ENCODE measurements around the gene POLD2.

GRCh38 chr7:44099669-44100068 lies 23.7 kb downstream of the POLD2 start:
- no peak for TF ChIP-seq CTCF (IDR thresholded peaks at IDR 0.05; ENCODE audit: low read depth, low read length, poor library complexity, severe bottlenecking)
- no peak for TF ChIP-seq EZH2phosphoT487 (IDR thresholded peaks at IDR 0.05; ENCODE audit: borderline replicate concordance, low read length)

All from DOHH2 (cell line).